Astrocyte (in vitro differentiated cells and primary cell): ENCODE results near the gene AFMID.

ENCODE experiments used
- EZH2 ChIP-seq: IDR thresholded peaks from 2 replicates; pipeline ENCODE4 v1.6.1; 2012; ENCODE audit warnings: mild to moderate bottlenecking, low read length, inconsistent platforms; ENCODE audit not compliant: insufficient read depth
- TF ChIP-seq, protein P1 (sequence below): IDR thresholded peaks from 2 replicates; pipeline ENCODE4 v1.5.1; 2011; ENCODE audit warnings: low read depth, mild to moderate bottlenecking, inconsistent platforms, low read length, moderate library complexity; ENCODE audit not compliant: insufficient read depth

DNA sequence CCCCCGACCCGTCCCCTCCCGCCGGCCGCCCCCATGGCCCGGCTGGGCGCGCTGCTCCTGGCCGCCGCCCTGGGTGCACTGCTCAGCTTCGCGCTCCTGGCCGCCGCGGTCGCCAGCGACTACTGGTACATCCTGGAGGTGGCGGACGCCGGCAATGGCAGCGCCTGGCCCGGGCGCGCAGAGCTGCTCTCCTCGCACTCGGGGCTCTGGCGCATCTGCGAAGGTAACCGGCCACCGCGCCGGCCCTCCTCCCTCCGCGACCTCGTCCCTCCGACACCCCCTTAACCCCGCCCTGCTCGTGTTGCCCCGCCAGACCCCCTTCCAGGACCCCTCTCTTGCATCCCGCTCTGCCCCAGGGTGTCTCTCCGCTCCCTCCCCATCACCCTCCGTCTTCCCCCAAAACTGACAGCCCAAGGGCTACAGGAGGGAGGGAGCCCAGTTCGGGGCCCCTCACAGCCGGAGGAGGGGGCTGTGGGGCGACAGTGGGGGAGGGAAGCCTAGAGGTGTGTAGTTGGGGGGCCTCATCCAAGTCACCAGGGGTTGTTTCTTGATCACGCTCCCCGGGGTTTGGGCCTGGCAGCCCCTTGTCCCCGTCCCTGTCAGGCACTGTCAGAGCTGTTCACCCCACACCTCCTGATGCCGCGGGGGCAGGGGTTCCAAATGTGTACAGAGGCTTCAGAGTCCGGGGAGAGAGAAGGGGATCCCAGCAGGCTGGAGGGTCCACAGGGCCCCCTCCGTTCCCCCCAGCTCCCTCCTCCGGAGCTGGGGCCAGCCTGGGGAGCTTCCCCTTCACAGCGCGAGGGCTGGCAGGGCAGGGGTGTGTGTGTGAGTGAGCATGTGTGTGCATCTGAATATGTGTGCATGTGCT, 45.1 kb downstream of the AFMID start:
- peak; percentile 87 for TF ChIP-seq EZH2
- TF ChIP-seq, protein P1, sequence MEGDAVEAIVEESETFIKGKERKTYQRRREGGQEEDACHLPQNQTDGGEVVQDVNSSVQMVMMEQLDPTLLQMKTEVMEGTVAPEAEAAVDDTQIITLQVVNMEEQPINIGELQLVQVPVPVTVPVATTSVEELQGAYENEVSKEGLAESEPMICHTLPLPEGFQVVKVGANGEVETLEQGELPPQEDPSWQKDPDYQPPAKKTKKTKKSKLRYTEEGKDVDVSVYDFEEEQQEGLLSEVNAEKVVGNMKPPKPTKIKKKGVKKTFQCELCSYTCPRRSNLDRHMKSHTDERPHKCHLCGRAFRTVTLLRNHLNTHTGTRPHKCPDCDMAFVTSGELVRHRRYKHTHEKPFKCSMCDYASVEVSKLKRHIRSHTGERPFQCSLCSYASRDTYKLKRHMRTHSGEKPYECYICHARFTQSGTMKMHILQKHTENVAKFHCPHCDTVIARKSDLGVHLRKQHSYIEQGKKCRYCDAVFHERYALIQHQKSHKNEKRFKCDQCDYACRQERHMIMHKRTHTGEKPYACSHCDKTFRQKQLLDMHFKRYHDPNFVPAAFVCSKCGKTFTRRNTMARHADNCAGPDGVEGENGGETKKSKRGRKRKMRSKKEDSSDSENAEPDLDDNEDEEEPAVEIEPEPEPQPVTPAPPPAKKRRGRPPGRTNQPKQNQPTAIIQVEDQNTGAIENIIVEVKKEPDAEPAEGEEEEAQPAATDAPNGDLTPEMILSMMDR = no peak
